Ovary (tissue), 3 donors: ENCODE results near the gene EIF6.

Experiments
- EP300 ChIP-seq: sonication (generic); formaldehyde crosslinking; IDR thresholded peaks from one replicate; pipeline ENCODE4 v1.6.1; 2017; ENCODE audit warnings: antibody characterized with exemption
- POLR2A ChIP-seq: fragments of 450-650 bp; IDR thresholded peaks from one replicate; pipeline ENCODE4 v1.6.1; 2017; ENCODE audit warnings: antibody characterized with exemption, mild to moderate bottlenecking, moderate library complexity
- TF ChIP-seq, protein P1 (sequence below), 3 donors: fragments of 450-650 bp in 2 of 3; fragments of 200-600 bp in 1 of 3; IDR thresholded peaks; one replicate each; pipeline versions ENCODE4 v1.5.1 to v1.8.0; 2016 to 2022; ENCODE audit warnings: antibody characterized with exemption in 3 of 3, mild to moderate bottlenecking in 1 of 3
- donor health status: DM: no; HTN: no; CAD: no.

DNA sequence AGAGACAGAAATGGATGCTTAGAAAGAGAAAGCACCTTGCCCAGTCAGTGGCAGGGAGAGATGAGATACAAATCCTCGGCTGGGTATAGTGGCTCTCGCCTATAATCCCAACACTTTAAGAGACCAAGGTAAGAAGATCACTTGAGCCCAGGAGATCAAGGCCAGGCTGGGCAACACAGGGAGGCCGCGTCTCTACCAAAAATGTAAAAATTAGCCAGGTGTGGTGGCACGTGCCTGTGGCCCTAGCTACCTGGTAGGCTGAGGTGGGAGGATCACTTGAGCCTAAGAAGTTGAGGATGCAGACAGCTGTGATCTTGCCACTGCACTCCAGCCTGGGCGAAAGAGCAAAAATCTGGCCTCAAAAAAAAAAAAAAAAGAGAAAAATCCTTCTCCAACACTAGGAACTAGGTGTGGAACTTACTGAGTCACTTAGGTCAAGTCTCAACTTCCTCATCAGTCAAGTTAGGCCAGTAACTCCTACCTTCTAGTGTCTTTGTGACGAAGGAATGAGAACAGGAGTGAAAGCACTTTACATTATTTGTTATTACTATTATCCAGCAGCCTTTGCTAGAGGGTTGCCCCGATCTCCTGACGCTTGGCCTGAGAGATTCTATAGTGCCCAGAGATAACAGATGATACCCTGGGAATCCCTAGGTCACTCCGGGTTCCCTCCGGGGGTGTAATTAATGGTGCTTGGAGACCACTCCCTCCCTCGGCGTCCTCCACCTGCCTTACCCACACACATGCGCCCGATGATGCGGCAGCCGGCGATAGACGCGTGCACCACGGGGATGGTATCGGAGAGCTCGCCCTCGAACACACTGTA is 918 bp downstream of the EIF6 start:
- TF ChIP-seq, protein P1, sequence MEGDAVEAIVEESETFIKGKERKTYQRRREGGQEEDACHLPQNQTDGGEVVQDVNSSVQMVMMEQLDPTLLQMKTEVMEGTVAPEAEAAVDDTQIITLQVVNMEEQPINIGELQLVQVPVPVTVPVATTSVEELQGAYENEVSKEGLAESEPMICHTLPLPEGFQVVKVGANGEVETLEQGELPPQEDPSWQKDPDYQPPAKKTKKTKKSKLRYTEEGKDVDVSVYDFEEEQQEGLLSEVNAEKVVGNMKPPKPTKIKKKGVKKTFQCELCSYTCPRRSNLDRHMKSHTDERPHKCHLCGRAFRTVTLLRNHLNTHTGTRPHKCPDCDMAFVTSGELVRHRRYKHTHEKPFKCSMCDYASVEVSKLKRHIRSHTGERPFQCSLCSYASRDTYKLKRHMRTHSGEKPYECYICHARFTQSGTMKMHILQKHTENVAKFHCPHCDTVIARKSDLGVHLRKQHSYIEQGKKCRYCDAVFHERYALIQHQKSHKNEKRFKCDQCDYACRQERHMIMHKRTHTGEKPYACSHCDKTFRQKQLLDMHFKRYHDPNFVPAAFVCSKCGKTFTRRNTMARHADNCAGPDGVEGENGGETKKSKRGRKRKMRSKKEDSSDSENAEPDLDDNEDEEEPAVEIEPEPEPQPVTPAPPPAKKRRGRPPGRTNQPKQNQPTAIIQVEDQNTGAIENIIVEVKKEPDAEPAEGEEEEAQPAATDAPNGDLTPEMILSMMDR (IDR thresholded peaks at IDR 0.05): no peak
- no peak for TF ChIP-seq POLR2A
- no peak for TF ChIP-seq EP300
